HuH-7 (cell line): ENCODE results near the gene LGALS14.
"Not testable (repeated sequence)": the region's sequence is repeated elsewhere in the genome, so short reads cannot be mapped to it uniquely, and the experiment has no call there.

Experiments used
- DNase-seq: peaks from one replicate; pipeline ENCODE4 v3.0.0; 2011; ENCODE audit warnings: low spot score

Gene LGALS14, protein sequence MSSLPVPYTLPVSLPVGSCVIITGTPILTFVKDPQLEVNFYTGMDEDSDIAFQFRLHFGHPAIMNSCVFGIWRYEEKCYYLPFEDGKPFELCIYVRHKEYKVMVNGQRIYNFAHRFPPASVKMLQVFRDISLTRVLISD

GRCh38 chr19:39704181-39705044, at the start of gene LGALS14:
TSS of gene LGALS14 (plus strand) at chr19:39704481. CDS start at chr19:39704529, 48 bp downstream.
- DNase-seq, result no peak

DNA sequence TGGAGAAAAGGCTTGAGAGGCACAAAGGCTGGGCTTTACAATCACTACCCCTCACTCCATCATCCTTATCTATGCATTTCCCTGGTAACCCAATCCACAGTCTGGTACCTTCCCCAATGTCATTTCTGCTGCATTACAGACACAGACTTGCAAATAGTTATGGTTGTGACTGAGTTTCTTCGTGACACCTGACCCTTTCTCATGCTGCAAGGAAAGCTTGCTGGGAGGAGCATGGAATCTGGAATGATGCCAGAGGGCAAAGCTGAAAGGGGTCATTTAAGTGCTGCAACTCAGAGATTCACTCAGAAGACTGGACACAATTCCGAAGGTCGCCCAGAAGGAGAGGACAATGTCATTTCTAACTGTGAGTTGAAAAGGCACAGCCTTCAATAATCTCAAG, 48.7 kb upstream of the LGALS14 start, which contains the start of gene LGALS16:
Gene LGALS16, plus strand, starts transcription at position 301 of the 400 bp plus-strand sequence. Its CDS starts 49 bp downstream, at position 350.
- DNase-seq, result no peak

- no peak for DNase-seq
Observed at GRCh38 chr19:39659791-39660190, 44.5 kb upstream of the LGALS14 start.

DNA sequence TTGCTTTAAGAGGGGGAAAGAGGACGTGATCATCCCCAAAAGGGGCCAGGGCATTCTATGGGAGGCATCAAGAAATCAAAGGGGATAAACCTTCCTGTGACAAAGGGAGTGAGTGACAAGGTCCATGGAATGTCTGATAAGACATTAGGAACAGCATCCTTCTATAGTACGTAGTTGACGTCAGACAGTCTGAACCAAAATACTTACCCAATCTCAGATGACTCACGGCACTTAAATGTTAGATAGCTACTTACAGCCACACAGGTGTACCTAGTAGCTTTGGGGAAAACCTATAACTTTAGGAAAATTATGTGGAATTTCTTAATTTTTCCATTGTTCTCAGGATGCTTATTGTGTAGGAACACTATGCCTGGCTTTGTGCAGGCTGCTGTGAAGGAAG, 43.6 kb upstream of the LGALS14 start:
- no peak for DNase-seq

DNA sequence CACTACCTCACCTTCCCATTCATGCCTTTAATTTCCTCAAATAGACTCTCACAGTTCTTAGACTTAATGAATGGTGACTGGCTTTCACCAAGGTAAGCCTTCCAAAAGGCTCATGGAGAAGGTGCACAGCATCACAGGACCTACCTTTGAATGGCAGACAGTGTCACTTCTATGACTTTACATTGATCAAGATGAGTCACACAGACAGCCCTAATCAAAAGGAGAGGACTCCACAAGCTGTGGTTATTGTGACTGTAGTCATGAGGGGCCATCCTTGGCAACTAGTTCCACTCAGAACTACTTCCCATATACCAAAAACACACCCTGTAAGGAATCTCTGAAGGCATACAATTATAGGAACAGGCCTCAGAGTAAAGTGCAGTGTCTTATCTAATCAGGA, 42.7 kb upstream of the LGALS14 start:
- DNase-seq, result no peak

DNA sequence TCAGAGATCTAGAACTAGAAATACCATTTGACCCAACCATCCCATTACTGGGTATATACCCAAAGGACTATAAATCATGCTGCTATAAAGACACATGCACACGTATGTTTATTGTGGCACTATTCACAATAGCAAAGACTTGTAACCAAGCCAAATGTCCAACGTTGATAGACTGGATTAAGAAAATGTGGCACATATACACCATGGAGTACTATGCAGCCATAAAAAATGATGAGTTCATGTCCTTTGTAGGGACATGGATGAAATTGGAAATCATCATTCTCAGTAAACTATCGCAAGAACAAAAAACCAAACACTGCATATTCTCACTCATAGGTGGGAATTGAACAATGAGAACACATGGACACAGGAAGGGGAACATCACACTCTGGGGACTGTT, 34.4 kb upstream of the LGALS14 start:
- not testable (repeated sequence) for DNase-seq

- no peak for DNase-seq
Observed at GRCh38 chr19:39670998-39671397, 33.3 kb upstream of the LGALS14 start.

DNA sequence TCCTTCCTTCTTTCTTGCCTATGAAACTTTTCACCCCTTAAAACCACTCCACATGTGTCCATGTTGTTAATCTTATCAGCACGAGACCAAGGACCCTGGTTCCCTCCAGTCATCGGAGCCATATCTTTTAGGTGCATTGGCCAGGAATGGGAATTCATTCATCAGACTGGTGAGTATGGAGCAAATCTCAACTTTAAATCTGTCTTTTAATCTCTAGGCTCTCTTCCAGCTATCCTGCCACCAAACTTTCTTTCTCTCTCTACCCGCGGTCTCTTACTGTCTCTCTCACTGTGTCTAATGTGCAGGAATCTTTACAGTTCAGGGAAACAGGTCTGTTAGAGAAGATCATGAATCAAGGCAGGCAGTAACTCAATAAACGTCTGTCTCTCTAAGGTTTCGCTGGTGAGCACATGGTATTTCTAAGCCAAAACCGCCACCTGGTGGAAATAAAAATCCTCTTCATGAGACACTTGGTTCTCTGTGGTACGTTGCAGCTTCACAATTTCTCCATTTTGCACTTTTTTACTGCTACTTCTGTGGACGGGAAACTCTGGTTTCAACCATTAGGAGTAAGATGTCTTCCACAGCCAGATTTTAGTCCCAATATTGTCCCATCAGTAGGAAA, 32.4 kb upstream of the LGALS14 start:
- DNase-seq, result peak; percentile 37

DNA sequence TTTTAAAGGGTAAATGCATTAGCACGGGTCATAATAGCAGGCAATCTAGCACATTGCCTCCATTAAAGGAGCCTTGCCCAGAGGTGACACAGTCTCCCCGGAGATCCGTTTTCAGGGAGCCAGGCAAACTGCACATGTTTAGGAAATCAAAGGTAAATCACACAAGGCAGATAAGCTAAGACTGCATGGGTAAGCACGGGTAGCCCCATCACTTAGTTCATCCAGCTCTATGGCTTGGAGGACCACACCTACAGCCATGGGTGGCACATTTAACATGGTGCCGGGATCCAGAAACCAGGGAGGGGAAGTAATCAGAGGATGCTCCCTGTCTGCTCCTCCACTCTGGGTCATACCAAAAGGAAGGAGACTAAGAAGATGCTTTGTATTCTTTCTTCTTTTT, 31.8 kb upstream of the LGALS14 start:
- DNase-seq, result no peak

- DNase-seq, result not testable (repeated sequence)
Observed at GRCh38 chr19:39673862-39674261, 30.4 kb upstream of the LGALS14 start.

GRCh38 chr19:39676004-39676403, 28.3 kb upstream of the LGALS14 start:
- DNase-seq, result no peak

GRCh38 chr19:39677961-39678889, 26.1 kb upstream of the LGALS14 start:
- DNase-seq, result peak; percentile 14

DNA sequence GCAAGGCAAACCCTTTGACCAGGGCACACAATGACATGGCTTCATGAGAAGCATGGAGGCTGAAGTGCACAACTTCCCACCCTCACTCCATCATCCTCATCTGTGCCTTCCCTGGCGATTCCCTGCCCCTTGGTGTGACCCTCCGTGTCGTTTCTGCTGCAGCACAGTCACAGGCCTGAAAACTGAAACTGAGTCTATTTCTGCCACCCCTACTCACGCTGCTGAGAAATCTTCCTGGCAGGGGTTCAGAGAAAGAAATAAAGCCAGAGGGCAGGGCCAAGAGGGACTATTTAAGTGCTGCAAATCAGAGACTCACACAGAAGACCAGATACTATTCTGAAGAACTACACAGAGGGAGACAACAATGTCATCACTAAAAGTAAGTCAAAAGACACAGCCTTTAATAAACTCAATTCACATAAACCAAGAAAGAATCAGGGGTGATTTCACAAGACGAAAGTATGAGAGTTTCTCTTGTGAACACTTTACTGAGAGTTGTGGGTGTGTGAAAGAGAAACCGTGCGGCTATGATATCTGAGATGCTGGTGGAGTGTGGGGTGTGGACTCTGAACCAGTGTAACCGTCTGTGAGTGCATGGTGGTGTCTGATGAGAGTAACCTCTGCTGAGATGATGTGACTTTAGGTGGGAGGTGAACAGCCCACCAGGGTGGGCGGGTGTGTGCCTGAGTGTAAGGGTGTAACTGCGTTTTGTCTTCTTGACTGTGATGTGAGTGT, 25.1 kb upstream of the LGALS14 start:
- no peak for DNase-seq

DNA sequence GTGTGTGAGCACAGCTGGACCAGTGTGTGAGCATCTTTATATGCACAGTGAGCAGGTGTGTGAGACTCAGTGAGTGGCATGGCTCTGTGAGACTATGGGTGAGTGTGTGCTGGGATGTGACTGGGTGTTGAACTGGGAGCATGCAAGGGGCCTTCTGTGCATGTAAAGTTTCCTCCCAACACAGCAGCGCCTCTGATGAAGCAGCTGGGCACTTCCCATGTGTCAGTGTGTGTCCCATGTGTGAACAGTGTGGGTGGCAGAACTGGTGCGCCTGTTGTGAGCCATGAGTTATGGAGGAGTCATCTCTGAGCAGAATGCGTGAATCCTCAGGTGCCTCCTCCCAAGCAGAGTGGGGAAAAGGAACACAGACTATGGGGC, 24.5 kb upstream of the LGALS14 start:
- no peak for DNase-seq

- DNase-seq, result no peak
Observed at GRCh38 chr19:39680593-39680992, 23.7 kb upstream of the LGALS14 start.

- DNase-seq, result no peak
Observed at GRCh38 chr19:39681416-39681815, 22.9 kb upstream of the LGALS14 start.

GRCh38 chr19:39684267-39684666, 20.0 kb upstream of the LGALS14 start:
- no peak for DNase-seq

- DNase-seq, result no peak
Observed at GRCh38 chr19:39686739-39687138, 17.5 kb upstream of the LGALS14 start.

- not testable (repeated sequence) for DNase-seq
Observed at GRCh38 chr19:39688637-39689036, 15.6 kb upstream of the LGALS14 start.

DNA sequence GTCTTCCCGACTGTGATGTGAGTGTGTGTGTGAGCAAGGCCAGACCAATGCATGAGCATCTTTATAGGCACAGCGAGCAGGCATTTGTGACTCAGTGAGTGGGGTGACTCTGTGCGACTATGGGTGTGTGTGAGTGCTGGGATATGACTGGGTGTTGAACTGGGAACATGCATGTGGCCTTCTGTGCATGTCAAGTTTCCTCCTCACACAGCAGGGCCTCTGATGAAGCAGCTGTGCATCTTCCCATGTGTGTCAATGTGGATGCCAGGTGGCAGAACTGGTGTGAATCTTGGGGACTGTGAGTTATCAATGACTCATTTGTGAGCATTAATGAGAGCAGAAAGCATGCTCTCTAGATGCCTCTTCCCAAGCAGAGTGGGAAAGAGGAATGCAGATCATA, 12.1 kb upstream of the LGALS14 start:
- no peak for DNase-seq

DNA sequence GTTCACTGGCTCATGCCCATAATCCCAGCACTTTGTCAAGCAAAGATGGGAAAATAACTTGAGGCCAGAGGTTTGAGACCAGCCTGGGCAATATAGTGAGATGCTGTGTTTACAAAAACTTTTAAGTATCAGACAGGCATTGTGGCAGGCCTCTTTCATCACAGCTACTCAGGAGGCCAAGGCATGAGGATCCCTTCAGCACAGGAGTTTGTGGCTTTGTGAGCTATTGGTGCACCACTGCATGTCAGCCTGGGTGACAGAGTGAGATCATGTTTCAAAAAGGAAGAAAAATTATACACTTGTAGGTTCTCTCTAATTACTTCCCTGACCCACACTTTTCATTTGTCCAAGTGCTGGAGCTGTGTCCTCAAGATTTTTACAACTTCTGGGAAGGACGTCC, 11.5 kb upstream of the LGALS14 start:
- DNase-seq, result no peak
